Measurements from ENCODE around the gene ABCC1.

The ABCC1 gene

DNA sequence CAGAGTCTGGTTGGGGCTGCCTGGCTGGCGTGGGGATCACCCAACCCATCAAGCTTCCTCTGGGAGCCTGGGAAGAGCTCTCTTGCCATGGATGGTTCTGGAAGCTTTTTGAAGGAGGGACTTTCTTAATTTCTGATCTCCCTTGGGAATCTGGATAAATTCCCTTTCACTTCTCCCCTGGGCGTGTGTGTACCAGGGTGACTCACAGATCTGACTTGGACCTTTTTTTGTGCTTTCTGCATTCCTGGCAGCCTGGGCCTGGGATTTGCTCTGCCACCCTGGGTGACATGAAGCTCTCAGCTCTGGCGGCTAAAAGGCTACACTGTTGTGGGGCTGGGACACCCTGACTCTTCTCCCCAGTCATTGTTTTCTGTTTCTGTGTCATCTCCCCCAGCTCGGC is 70.1 kb downstream of the ABCC1 start:
- H3K9me3 Mint-ChIP-seq = no peaks in the 10 kb centered on the region
- peaks cover 46% of the 10 kb centered on the region for H3K36me3 Mint-ChIP-seq (ENCODE audit: low read depth)
- H3K4me3 Mint-ChIP-seq = no peak overlapping the region
- no peak for DNase-seq (ENCODE audit: low spot score)
- H3K27ac Mint-ChIP-seq = peak overlapping the region; percentile 28
- no peaks in the 10 kb centered on the region for H3K27me3 Mint-ChIP-seq (ENCODE audit: low read depth)
- H3K4me1 Mint-ChIP-seq (ENCODE audit: low read depth) = peaks cover 10% of the 10 kb centered on the region

DNA sequence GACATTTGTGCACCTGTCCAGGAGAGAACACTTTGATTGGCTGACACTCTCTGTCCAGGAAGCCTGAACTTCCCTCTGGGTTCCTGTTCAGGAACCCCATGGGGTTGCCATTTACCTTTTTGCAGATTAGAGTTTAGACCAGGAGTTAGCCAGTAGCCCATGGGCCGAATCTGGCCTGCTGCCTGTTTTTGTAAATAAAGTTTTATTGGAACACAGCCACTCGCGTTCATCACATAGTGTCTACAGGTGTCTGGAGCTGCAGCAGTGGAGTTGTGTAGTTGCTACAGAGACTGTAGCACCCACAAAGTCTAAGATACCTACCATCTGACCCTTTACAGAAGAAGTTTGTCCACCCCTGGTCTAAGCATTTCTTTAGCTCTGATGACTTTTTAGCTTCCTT is 70.9 kb downstream of the ABCC1 start:
- peaks cover 48% of the 10 kb centered on the region for H3K36me3 Mint-ChIP-seq (ENCODE audit: low read depth)
- peaks cover 18% of the 10 kb centered on the region for H3K4me1 Mint-ChIP-seq (ENCODE audit: low read depth)
- no peak for DNase-seq (ENCODE audit: low spot score)
- no peak overlapping the region for H3K27ac Mint-ChIP-seq
- no peak overlapping the region for H3K4me3 Mint-ChIP-seq
- no peaks in the 10 kb centered on the region for H3K9me3 Mint-ChIP-seq
- no peaks in the 10 kb centered on the region for H3K27me3 Mint-ChIP-seq (ENCODE audit: low read depth)

DNA sequence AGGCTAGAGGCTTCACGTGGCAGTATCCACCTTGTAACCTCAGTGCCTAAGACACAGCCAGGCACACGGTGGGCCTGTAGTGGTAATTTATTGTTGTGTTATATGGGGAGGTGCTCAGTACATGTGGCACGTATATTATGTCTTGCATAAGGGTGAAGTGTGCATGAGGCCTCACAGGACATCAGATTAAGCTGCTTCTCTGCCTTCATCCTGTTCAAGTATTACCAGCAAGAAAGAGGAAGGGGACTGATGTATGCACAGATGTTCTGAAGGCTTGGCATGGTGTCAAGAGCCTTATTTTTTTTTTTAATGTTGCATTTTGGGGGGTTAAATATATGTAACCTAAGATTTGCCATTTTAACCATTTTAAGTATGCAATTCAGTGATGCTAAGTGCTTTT is 71.6 kb downstream of the ABCC1 start:
- Mint-ChIP-seq H3K36me3 (ENCODE audit: low read depth) (peaks cover 45% of the 10 kb centered on the region), H3K4me1 (ENCODE audit: low read depth) (peaks cover 25% of the 10 kb centered on the region), H3K4me3 (no peak overlapping the region)

DNA sequence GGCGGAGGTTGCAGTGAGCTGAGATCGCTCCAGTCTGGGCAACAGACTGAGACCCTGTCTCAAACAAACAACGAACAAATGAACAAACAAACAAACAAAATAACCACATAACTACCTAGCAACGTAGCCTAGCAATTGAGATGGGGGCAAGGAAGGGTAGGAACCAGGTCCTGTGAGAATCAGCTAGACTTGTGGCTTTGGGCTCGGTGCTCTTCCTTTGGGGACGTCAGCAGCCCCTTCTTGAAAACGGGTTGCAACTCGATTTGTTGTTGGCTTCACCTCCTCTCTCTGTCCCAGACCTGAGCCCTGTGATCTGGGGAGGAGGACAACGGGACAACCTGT is 72.2 kb downstream of the ABCC1 start:
- peaks cover 41% of the 10 kb centered on the region for H3K36me3 Mint-ChIP-seq (ENCODE audit: low read depth)
- peaks cover 25% of the 10 kb centered on the region for H3K4me1 Mint-ChIP-seq (ENCODE audit: low read depth)

More for the DNA sequence above, 71.6 kb downstream of the ABCC1 start:
- Mint-ChIP-seq H3K27ac (no peak overlapping the region), H3K27me3 (ENCODE audit: low read depth) (no peaks in the 10 kb centered on the region), H3K9me3 (no peaks in the 10 kb centered on the region)
- DNase-seq (ENCODE audit: low spot score) = no peak

DNA sequence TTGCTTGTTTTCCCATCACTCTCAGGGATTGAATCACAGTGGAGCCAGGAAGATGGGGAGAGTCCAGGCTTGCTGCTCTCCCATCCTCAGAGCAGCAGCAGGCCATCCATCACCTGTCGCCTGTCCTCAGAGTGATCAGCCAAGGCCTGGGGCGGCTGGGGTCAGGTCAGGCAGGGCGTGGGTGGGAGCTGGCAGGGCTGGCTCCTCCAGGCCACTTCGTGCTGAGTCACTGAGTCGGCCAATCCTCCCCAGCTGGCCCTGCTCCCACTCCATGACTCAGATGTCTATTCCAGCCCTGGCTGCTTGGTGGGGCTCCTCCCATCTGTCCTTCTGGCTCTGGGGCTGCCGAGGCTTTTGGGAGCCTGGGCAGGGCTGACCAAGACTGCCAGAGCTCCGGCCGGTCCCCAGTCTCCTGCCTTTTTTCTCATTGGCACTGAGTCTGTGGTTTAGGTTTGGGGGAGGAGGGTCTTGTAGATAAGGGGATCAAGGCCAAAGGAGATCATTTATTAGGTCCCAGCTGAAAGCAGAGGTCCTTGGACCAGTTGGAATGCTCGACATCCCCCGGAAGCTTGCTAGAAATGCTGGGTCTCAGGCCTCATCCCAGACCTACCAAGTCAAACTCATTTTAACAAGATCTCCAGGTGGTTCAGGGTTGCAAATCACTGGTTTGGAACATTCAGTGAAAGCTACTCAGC is 72.7 kb downstream of the ABCC1 start:
- H3K4me3 Mint-ChIP-seq = no peak overlapping the region
- H3K4me1 Mint-ChIP-seq (ENCODE audit: low read depth) = peaks cover 25% of the 10 kb centered on the region
- peak overlapping the region; percentile 38 for H3K27ac Mint-ChIP-seq
- peaks cover 40% of the 10 kb centered on the region for H3K36me3 Mint-ChIP-seq (ENCODE audit: low read depth)
- H3K27me3 Mint-ChIP-seq (ENCODE audit: low read depth) = no peaks in the 10 kb centered on the region
- H3K9me3 Mint-ChIP-seq = no peaks in the 10 kb centered on the region
- DNase-seq (ENCODE audit: low spot score) = no peak

More for the DNA sequence above, 72.2 kb downstream of the ABCC1 start:
- DNase-seq (ENCODE audit: low spot score) = no peak
- H3K9me3 Mint-ChIP-seq = no peaks in the 10 kb centered on the region
- no peaks in the 10 kb centered on the region for H3K27me3 Mint-ChIP-seq (ENCODE audit: low read depth)
- no peak overlapping the region for H3K4me3 Mint-ChIP-seq
- no peak overlapping the region for H3K27ac Mint-ChIP-seq

DNA sequence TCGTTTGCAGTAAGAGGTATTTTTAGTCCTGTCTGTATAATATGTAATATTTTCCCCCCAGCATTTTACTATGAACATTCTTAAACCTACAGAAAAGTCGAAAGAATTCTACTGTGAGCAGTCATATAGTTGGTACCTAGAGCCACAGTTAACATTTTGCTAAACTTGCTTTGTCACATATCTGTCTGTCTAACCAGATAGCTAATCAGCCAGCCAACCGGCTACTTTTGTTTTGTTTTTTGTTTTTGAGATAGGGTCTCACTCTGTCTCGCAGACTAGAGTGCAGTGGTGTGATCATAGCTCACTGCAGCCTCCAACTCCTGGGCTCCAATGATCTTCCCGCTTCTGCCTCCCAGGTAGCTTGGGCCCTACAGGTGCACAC is 73.3 kb downstream of the ABCC1 start:
- no peak overlapping the region for H3K4me3 Mint-ChIP-seq
- H3K4me1 Mint-ChIP-seq (ENCODE audit: low read depth) = peaks cover 25% of the 10 kb centered on the region
- H3K27me3 Mint-ChIP-seq (ENCODE audit: low read depth) = no peaks in the 10 kb centered on the region
- H3K27ac Mint-ChIP-seq = peak overlapping the region; percentile 38
- H3K36me3 Mint-ChIP-seq (ENCODE audit: low read depth) = peaks cover 38% of the 10 kb centered on the region
- H3K9me3 Mint-ChIP-seq = no peaks in the 10 kb centered on the region
- DNase-seq (ENCODE audit: low spot score) = no peak

DNA sequence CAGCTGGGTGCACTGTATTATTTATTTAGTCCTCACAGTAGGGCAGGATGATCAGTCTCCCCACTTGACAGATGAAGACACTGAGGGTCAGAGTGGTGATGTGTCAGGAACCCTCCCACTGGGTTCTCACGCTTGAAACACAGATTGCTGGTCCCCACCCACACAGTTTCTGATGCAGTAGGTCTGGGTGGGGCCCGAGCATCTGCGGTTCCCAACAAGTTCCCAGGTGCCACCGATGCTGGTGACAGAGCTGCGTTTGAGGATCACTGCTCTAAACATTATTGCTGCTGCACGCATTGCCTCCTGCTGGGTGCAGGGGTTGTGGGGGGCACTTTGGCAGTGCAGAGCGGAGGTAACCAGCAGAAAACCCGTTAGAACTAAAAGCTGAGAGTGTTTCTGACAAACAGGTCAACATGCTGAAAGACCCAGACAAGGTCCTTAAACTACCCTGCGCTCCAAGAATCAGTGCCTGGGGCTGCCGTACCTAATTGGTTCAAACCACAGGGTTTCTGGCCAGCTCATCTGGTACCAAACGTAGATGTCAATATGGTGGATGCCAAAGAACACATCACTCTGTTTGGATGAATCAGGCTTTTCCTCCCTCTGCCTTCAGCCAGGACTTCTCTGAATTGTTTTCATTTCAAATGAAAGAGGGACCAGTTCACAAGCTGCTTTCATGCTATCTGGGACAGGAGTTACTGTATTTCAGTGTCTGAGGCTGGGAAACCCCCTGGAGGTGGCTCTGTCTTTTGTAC is 76.0 kb downstream of the ABCC1 start:
- peak overlapping the region; percentile 45 for H3K4me3 Mint-ChIP-seq
- H3K4me1 Mint-ChIP-seq (ENCODE audit: low read depth) = peaks cover 32% of the 10 kb centered on the region
- peak; percentile 55 for DNase-seq (ENCODE audit: low spot score)
- no peaks in the 10 kb centered on the region for H3K27me3 Mint-ChIP-seq (ENCODE audit: low read depth)
- H3K9me3 Mint-ChIP-seq = no peaks in the 10 kb centered on the region
- H3K36me3 Mint-ChIP-seq (ENCODE audit: low read depth) = peaks cover 25% of the 10 kb centered on the region
- peak overlapping the region; percentile 80 for H3K27ac Mint-ChIP-seq

DNA sequence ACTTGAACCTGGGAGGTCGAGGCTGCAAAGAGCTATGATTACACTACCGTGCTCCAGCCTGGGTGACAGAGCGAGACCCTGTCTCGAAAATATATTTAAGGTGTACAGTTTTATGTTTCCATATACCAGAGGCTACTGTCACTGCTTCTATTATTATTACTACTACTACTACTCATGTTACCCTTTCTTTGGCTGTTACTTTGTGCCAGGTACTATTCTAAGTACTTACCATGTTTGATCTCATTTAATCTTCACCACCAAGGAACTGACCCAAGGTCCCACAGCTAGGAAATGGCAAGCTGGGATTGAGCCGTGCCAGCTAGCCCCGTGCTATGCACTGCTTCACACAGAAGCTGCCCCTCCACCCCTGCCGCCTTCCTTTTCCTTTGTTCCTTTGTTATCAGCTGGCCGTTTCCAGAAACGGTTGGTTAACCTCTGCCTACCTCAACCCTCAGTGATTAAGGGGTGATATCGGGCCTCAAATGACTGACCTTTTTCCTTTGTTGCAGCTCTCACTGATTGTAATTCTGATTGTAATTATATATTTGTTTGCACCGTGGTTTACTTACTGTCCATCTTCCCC is 78.4 kb downstream of the ABCC1 start:
- H3K4me1 Mint-ChIP-seq (ENCODE audit: low read depth) = peaks cover 39% of the 10 kb centered on the region
- no peak overlapping the region for H3K27ac Mint-ChIP-seq
- DNase-seq (ENCODE audit: low spot score) = no peak

DNA sequence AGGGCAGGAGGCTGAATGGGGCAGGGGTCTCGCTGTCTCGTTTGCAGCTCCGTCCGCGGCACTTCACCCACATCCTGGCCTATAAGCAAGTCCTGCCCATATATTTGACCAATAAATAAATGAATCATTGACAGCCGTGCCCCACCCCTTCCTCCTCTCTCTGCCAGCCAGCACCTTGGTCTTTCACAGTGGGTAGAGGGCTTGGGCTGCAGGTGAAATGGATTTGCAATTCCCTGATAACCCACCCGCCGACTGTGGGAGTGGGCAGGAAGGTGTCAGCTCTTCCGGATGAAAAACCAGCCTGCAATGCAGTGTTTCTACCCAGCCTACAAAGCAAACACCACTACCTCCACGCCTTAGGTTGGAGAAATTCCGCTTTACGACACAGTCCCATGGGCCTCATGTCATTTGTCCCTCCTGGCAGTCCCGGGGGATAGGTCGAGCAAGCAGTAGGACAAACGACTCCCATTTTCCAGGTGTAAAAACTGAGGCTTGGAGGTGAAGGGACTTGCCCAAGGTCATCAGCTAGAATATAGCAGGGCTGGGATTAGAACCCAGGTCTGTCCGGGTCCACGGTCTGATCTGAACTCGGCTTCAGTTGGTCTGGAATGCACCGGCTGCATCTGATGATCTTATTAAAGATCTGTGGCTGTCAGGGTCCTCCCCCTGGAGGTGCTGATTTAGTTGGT is 79.0 kb downstream of the ABCC1 start:
- no peak overlapping the region for H3K4me3 Mint-ChIP-seq
- H3K9me3 Mint-ChIP-seq = no peaks in the 10 kb centered on the region
- no peak overlapping the region for H3K27ac Mint-ChIP-seq
- peaks cover 43% of the 10 kb centered on the region for H3K4me1 Mint-ChIP-seq (ENCODE audit: low read depth)
- DNase-seq (ENCODE audit: low spot score) = no peak
- no peaks in the 10 kb centered on the region for H3K27me3 Mint-ChIP-seq (ENCODE audit: low read depth)
- H3K36me3 Mint-ChIP-seq (ENCODE audit: low read depth) = peaks cover 29% of the 10 kb centered on the region

More for the DNA sequence above, 78.4 kb downstream of the ABCC1 start:
- Mint-ChIP-seq H3K27me3 (ENCODE audit: low read depth) (no peaks in the 10 kb centered on the region), H3K9me3 (no peaks in the 10 kb centered on the region), H3K36me3 (ENCODE audit: low read depth) (peaks cover 31% of the 10 kb centered on the region), H3K4me3 (no peak overlapping the region)

DNA sequence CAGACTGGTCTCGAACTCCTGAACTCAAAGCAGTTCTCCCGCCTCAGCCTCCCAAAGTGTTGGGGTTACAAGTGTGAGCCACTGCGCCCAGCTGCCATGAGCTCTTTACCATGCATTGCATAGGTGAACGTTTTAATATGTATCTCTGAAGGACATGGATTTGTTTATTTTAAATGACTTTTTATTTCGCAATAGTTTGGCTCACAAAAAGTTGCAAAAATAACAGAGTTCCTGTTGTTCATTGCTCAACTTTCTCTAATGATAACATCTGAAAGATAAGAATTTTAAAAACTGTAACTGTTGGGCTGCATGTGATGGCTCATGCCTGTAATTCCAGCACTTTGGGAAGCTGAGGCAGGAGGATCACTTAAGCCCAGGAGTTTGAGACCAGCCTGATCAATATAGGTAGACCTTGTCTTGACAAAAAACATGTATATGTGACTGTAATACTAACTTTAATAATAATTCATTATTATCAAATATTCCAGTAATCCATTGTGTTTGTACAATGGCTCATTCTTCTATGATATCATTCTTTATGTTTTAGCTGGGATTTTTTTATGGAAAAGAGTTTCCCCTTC is 80.1 kb downstream of the ABCC1 start:
- no peak overlapping the region for H3K27ac Mint-ChIP-seq
- H3K36me3 Mint-ChIP-seq (ENCODE audit: low read depth) = peaks cover 30% of the 10 kb centered on the region
- no peak overlapping the region for H3K4me3 Mint-ChIP-seq
- H3K27me3 Mint-ChIP-seq (ENCODE audit: low read depth) = no peaks in the 10 kb centered on the region
- H3K9me3 Mint-ChIP-seq = no peaks in the 10 kb centered on the region
- no peak for DNase-seq (ENCODE audit: low spot score)
- peaks cover 43% of the 10 kb centered on the region for H3K4me1 Mint-ChIP-seq (ENCODE audit: low read depth)

DNA sequence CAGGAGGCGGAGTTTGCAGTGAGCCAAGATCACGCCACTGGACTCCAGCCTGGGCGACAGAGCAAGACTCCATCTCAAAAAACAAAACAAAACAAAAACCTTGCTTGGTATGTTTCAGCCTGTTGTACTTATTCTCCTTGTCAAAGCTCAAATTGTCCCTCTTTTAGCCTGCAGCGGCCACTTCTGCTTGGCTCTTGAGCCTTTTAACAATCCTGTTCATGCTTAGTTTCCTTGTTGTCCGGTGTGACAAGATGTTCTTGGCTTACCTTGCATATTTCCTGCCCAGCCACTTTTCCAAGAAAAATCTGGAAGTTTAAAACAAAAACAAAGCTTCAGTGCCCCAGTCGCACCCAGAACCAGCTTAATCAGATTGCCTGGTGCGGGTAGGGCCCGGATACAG is 81.0 kb downstream of the ABCC1 start:
- H3K27me3 Mint-ChIP-seq (ENCODE audit: low read depth) = no peaks in the 10 kb centered on the region
- no peaks in the 10 kb centered on the region for H3K9me3 Mint-ChIP-seq
- DNase-seq (ENCODE audit: low spot score) = no peak
- H3K36me3 Mint-ChIP-seq (ENCODE audit: low read depth) = peaks cover 28% of the 10 kb centered on the region
- H3K27ac Mint-ChIP-seq = no peak overlapping the region
- H3K4me3 Mint-ChIP-seq = no peak overlapping the region
- H3K4me1 Mint-ChIP-seq (ENCODE audit: low read depth) = peaks cover 33% of the 10 kb centered on the region

DNA sequence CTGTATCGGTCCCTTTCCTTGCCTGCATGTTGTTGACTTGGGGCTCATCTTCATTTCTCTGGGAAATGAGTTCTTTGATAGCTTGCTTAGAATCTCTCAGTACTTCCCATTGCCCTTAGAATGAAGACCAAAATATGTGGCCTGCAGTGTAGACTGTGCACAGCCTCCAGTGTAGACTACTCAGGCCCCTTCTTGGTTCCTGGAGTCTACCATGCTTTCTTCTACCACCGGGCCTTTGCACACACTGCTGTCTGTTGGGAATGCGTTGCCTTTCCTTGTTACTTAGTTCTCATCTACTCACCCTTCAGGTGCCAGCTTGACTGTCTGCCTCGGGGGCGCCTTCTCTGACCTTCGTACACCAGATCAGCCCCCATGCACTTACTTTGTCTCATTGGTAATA is 82.0 kb downstream of the ABCC1 start:
- no peak for DNase-seq (ENCODE audit: low spot score)
- no peaks in the 10 kb centered on the region for H3K9me3 Mint-ChIP-seq
- peak overlapping the region; percentile 56 for H3K27ac Mint-ChIP-seq
- peaks cover 26% of the 10 kb centered on the region for H3K4me1 Mint-ChIP-seq (ENCODE audit: low read depth)
- no peak overlapping the region for H3K4me3 Mint-ChIP-seq
- no peaks in the 10 kb centered on the region for H3K27me3 Mint-ChIP-seq (ENCODE audit: low read depth)
- H3K36me3 Mint-ChIP-seq (ENCODE audit: low read depth) = peaks cover 32% of the 10 kb centered on the region

DNA sequence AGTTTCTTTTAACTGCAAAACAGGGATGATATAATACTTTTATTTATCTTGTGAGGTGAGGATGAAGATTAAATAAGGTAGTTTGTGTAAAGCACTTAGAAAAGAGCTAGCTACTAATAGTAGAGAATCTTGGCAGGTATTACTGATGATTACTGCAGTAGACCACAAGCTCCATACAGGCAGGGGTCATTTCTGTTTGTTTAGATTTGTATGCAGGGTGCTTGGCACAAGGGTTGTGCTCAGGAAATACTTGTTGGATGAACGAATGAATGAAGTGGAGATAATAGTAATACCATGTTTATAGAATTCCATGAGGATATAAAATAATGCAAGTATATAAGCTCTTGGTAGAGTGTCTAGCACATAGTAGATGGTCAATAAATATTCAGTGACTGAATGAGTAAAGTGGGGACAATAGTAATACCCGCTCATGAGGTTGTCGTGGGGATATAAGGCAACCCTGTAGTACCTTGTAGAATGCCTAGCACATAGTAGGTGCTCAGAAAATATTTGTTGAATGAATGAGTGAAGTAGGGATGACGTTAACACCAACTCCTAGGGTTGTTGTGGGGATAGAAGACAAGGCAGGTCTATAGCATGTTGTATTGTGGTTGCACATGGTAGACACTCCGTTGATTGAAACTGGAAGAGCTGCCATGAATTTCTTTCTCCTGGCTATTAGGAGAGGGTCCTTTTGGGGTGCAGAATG is 83.0 kb downstream of the ABCC1 start:
- H3K27ac Mint-ChIP-seq = peak overlapping the region; percentile 42
- no peak overlapping the region for H3K4me3 Mint-ChIP-seq

More for the DNA sequence above, 83.0 kb downstream of the ABCC1 start:
- DNase-seq (ENCODE audit: low spot score) = no peak
- Mint-ChIP-seq H3K9me3 (no peaks in the 10 kb centered on the region), H3K4me1 (ENCODE audit: low read depth) (peaks cover 26% of the 10 kb centered on the region), H3K36me3 (ENCODE audit: low read depth) (peaks cover 40% of the 10 kb centered on the region), H3K27me3 (ENCODE audit: low read depth) (no peaks in the 10 kb centered on the region)

Measured in T-helper 2 cell treated with Interferon-gamma antibody and Interleukin-4, amounts not matched to agents 5 μg/mL and 100 μg/mL, for 36 hours (primary cell).